SU-DHL-6 (cell line): ENCODE data around the gene MICOS13.
A peak's percentile ranks its signal among the peaks of the same experiment; 100 is the strongest.

Experiments used
- H2AFZ ChIP-seq: fragments of 200-600 bp; sonication (generic); 2 replicates; pipeline ENCODE4 v1.6.1; 2014; ENCODE audit warnings: low read depth, mild to moderate bottlenecking, moderate library complexity, mixed read lengths, antibody characterized with exemption, low read length; ENCODE audit not compliant: severe bottlenecking
- H3F3A ChIP-seq: fragments of 200-600 bp; shearing (Covaris generic); 2 replicates; pipeline ENCODE4 v1.6.0; 2016; ENCODE audit warnings: antibody characterized with exemption, mild to moderate bottlenecking; ENCODE audit not compliant: insufficient read depth
- H3K27ac ChIP-seq: fragments of 200-600 bp; sonication (generic); 2 replicates; pipeline ENCODE4 v1.5.1; 2016; ENCODE audit warnings: low read depth, mild to moderate bottlenecking, low read length, moderate library complexity, mixed read lengths
- H3K27me3 ChIP-seq: fragments of 200-600 bp; sonication (generic), shearing (Covaris generic); 2 replicates; pipeline ENCODE4 v1.6.0; 2014; ENCODE audit warnings: mild to moderate bottlenecking, low read length
- H3K36me3 ChIP-seq: fragments of 200-600 bp; sonication (generic); 2 replicates; pipeline ENCODE4 v1.6.1; 2014; ENCODE audit warnings: mild to moderate bottlenecking, low read length, mixed read lengths
- H3K4me2 ChIP-seq: fragments of 300-600, 200-600 bp; shearing (Covaris generic), sonication (generic); 2 replicates; pipeline ENCODE4 v1.6.0; 2014; ENCODE audit warnings: low read length, low read depth, mild to moderate bottlenecking; ENCODE audit not compliant: poor library complexity, severe bottlenecking
- H3K4me3 ChIP-seq: fragments of 200-600 bp; sonication (generic); 2 replicates; pipeline ENCODE4 v1.5.1; 2014; ENCODE audit warnings: antibody characterized with exemption, low read length, mild to moderate bottlenecking, mixed read lengths; ENCODE audit not compliant: insufficient read depth, poor library complexity, severe bottlenecking
- H3K79me2 ChIP-seq: fragments of 200-600 bp; sonication (generic); 2 replicates; pipeline ENCODE4 v1.6.1; 2014; ENCODE audit warnings: mild to moderate bottlenecking, low read length, moderate library complexity; ENCODE audit not compliant: insufficient read depth
- H3K9ac ChIP-seq: fragments of 200-600 bp; sonication (generic); 2 replicates; pipeline ENCODE4 v1.7.0; 2014; ENCODE audit warnings: mild to moderate bottlenecking, low read length
- H3K9me2 ChIP-seq: fragments of 200-600 bp; sonication (generic); replicated peaks from 2 replicates; pipeline ENCODE4 v1.6.1; 2014; ENCODE audit warnings: low read length; ENCODE audit not compliant: insufficient read depth
- H3K9me3 ChIP-seq: fragments of 200-600 bp; sonication (generic); 2 replicates; pipeline ENCODE4 v1.6.1; 2014; ENCODE audit warnings: low read length, mixed read lengths; ENCODE audit not compliant: insufficient read depth
- H4K20me1 ChIP-seq: fragments of 200-600 bp; sonication (generic); 2 replicates; pipeline ENCODE4 v1.6.1; 2014; ENCODE audit warnings: low read depth, mild to moderate bottlenecking, antibody characterized with exemption, low read length, moderate library complexity, mixed read lengths
- EZH2phosphoT487 ChIP-seq: fragments of 200-600 bp; sonication (generic), shearing (Covaris generic); conservative IDR thresholded peaks from 2 replicates; pipeline ENCODE4 v1.6.1; 2018; ENCODE audit warnings: mild to moderate bottlenecking, antibody characterized with exemption, low read length, moderate library complexity, mixed read lengths
- TF ChIP-seq, protein P1 (sequence below): fragments of 200-600 bp; sonication (generic); IDR thresholded peaks from one replicate; pipeline ENCODE4 v1.5.1; 2017; ENCODE audit warnings: antibody characterized with exemption, mild to moderate bottlenecking, low read length, moderate library complexity; ENCODE audit not compliant: insufficient read depth, poor library complexity, severe bottlenecking

The MICOS13 gene

DNA sequence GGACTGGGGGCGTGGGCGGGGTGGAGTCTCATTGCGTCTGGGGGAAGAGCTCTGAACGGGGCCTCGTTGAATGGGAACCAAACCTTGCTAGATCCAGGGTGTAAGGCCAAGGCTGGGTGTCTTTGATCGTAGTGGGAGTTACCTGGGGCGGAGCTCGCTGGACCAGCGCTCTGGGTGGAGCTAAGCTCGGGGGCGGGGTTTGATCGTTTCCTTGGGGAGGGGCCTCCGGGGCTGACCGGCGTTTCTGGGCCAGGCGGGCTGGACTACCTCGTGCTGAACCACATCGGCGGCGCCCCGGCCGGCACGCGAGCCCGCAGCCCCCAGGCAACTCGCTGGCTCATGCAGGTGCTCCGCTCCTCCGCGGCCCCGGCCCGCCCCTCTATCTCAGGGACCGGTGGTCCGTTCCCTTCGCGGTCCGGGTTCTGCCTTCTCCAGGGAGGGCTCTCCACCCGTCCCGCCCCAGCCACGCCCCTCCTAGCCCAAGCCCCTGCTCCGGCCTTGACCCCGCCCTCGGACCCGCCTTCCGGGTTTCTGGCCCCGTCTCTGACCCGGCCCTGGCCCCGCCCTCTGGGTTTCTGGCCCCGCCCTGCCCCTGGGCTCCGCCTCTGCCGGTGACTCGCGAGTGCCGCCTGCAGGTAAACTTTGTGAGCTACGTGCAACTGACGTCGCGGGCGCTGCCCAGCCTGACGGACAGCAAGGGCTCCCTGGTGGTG lies 6.5 kb upstream of the MICOS13 start:
- Histone ChIP-seq H3K4me2 (peak overlapping the region; percentile 75), H2AFZ (peak overlapping the region; percentile 85), H3K9me3 (no peaks in the 10 kb centered on the region), H3K36me3 (no peaks in the 10 kb centered on the region; the same call in 1 of the 2 replicates), H3K79me2 (peaks cover 16% of the 10 kb centered on the region), H3K4me3 (peak overlapping the region; percentile 62), H3K9me2 (no peaks in the 10 kb centered on the region), H3K9ac (peak overlapping the region; percentile 65), H3K27ac (peak overlapping the region; percentile 58), H3F3A (peaks cover 21% of the 10 kb centered on the region), H3K27me3 (no peaks in the 10 kb centered on the region), H4K20me1 (no peaks in the 10 kb centered on the region)
- TF ChIP-seq, protein P1, sequence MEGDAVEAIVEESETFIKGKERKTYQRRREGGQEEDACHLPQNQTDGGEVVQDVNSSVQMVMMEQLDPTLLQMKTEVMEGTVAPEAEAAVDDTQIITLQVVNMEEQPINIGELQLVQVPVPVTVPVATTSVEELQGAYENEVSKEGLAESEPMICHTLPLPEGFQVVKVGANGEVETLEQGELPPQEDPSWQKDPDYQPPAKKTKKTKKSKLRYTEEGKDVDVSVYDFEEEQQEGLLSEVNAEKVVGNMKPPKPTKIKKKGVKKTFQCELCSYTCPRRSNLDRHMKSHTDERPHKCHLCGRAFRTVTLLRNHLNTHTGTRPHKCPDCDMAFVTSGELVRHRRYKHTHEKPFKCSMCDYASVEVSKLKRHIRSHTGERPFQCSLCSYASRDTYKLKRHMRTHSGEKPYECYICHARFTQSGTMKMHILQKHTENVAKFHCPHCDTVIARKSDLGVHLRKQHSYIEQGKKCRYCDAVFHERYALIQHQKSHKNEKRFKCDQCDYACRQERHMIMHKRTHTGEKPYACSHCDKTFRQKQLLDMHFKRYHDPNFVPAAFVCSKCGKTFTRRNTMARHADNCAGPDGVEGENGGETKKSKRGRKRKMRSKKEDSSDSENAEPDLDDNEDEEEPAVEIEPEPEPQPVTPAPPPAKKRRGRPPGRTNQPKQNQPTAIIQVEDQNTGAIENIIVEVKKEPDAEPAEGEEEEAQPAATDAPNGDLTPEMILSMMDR: peak; percentile 77
- no peak for TF ChIP-seq EZH2phosphoT487

DNA sequence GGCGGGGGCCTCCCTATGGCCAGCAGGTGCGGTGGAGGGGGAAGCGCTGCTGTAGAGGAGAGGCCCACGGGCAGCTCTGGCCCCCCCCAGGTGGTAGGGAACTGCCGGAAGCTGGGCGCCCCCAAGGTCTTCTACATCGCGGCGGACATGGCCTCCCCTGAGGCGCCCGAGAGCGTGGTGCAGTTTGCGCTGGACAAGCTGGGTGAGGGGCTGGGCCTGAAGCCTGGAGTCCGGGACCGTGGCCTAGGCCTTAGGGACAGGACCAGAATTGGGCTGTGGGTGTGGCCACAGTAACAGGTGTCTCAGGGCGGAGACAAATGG lies 6.0 kb upstream of the MICOS13 start:
- Histone ChIP-seq H3F3A (peaks cover 21% of the 10 kb centered on the region), H3K9me3 (no peaks in the 10 kb centered on the region), H3K4me2 (peak overlapping the region; percentile 75), H3K9ac (peak overlapping the region; percentile 65), H3K79me2 (peaks cover 12% of the 10 kb centered on the region), H4K20me1 (no peaks in the 10 kb centered on the region), H3K27ac (peak overlapping the region; percentile 58; the same call in 1 of the 2 replicates), H3K36me3 (no peaks in the 10 kb centered on the region; the same call in 1 of the 2 replicates), H3K27me3 (no peaks in the 10 kb centered on the region), H2AFZ (peak overlapping the region; percentile 85), H3K9me2 (no peaks in the 10 kb centered on the region), H3K4me3 (peak overlapping the region; percentile 62)
- TF ChIP-seq, protein P1: no peak
- TF ChIP-seq EZH2phosphoT487: no peak

DNA sequence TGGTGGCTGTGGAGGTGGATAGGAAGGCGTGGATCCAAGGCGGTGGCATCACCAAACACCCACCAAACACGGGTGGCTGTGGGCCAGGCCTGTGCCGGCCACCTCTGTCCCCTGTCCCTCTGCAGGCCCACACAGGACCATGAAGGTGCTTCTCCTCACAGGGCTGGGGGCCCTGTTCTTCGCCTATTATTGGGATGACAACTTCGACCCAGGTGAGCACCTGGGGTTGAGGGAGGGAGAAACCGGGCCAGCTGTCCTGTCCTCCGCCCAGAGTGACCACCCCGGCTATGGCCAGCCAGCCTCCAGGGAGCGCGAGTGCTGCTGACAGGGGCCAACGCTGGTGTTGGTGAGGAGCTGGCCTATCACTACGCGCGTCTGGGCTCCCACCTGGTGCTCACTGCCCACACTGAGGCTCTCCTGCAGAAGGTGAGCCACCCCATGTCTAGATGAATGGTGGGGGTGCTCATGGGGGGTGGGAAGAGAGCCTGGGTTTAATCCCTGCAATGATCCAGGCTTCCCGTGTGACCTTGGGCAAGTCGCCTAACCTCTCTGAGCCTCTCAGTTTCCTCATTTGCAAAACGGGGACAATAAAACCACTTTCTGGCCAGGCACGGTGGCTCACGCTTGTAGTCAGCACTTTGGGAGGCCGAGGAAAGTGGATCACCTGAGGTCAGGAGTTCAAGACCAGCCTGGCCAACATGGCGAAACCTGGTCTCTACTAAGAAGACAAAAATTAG lies 4.5 kb upstream of the MICOS13 start:
- Histone ChIP-seq H4K20me1 (no peaks in the 10 kb centered on the region), H3K4me2 (no peak overlapping the region), H3K27ac (no peak overlapping the region), H3K79me2 (peaks cover 3% of the 10 kb centered on the region), H3K4me3 (no peak overlapping the region), H3F3A (peaks cover 10% of the 10 kb centered on the region; the same call in 1 of the 2 replicates), H3K9me3 (no peaks in the 10 kb centered on the region), H3K9me2 (no peaks in the 10 kb centered on the region), H3K36me3 (no peaks in the 10 kb centered on the region), H3K27me3 (no peaks in the 10 kb centered on the region), H2AFZ (no peak overlapping the region), H3K9ac (no peak overlapping the region)
- TF ChIP-seq, protein P1: no peak
- no peak for TF ChIP-seq EZH2phosphoT487
